ENCODE results near the gene NCS1.

The NCS1 gene

GRCh38 chr9:130242270-130243014 lies 70.2 kb downstream of the NCS1 start:
- DNase-seq (ENCODE audit: low read depth), result no peak
- TF ChIP-seq CTCF (IDR thresholded peaks at IDR 0.05; ENCODE audit: control insufficient read depth, insufficient read depth, low read depth, low read length, missing control alignments), result no peak
- H3K4me3 ChIP-seq (ENCODE audit: control insufficient read depth, low read depth, low read length), result no peak overlapping the region

DNA sequence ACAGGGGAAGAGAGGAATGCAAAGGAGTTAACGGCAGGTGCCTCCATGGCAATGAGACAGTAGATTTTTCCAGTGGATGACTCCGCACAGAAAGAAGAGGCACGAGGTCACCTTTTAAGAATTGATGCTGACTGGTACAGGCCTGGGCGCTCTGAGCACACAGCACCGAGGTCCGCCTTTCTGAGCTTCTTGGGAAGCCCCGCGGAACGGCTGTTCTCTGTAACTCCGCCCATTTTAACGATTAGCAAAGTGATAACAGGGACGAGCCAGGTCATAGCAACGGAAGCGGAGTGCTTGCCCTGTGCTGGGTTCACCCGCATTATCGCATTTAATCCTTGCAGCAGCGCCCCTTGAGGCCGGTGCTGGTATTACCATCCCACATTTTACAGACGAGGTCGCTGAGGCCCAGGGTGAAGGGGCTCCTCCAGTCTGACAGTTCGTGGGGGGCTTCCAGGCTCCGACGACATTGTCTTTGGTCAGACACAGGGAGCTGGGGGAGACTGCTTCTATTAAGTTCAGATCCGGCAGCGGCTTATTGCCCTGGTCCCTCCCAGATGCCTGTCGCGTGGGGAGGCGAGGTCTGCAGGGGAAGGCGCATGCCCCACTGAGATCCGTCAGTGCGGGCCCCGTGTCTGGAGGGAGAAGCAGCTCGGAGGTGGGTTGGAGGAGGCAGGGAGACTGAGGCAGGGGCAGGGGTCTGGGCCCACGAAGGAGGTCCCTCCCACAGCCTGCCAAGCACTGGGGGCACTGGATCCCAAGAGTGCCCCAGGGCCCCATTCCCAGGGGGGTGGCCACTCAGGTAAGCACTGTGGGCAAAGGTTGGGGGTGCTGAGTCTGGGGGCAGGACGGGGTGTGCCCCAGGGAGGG lies 71.0 kb downstream of the NCS1 start:
- no peak overlapping the region for H3K4me3 ChIP-seq (ENCODE audit: control insufficient read depth, low read depth, low read length)
- peak; percentile 88 for TF ChIP-seq CTCF (IDR thresholded peaks at IDR 0.05; ENCODE audit: control insufficient read depth, insufficient read depth, low read depth, low read length, missing control alignments)
- no peak for DNase-seq (ENCODE audit: low read depth)

DNA sequence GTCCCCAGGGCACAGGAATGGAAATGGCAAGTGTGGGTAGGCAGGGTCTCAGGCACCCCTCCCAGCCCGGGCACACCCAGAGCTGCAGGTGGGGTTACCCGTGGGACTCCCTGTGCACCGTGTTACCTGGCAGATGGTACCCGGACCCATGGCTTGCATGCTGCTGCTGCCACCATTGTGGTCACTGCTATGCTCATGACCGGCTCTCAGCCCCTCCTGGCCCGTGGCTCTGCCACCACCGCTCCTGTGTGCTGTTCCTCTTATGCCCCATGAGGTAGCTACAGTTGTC lies 71.6 kb downstream of the NCS1 start:
- H3K4me3 ChIP-seq (ENCODE audit: control insufficient read depth, low read depth, low read length), result no peak overlapping the region
- no peak for TF ChIP-seq CTCF (IDR thresholded peaks at IDR 0.05; ENCODE audit: control insufficient read depth, insufficient read depth, low read depth, low read length, missing control alignments)
- no peak for DNase-seq (ENCODE audit: low read depth)

GRCh38 chr9:130244548-130245165 lies 72.5 kb downstream of the NCS1 start:
- no peak overlapping the region for H3K4me3 ChIP-seq (ENCODE audit: control insufficient read depth, low read depth, low read length)
- no peak for DNase-seq (ENCODE audit: low read depth)
- TF ChIP-seq CTCF (IDR thresholded peaks at IDR 0.05; ENCODE audit: control insufficient read depth, insufficient read depth, low read depth, low read length, missing control alignments), result no peak

- no peak for TF ChIP-seq CTCF (IDR thresholded peaks at IDR 0.05; ENCODE audit: control insufficient read depth, insufficient read depth, low read depth, low read length, missing control alignments)
- DNase-seq (ENCODE audit: low read depth), result no peak
- H3K4me3 ChIP-seq (ENCODE audit: control insufficient read depth, low read depth, low read length), result no peak overlapping the region
Observed at GRCh38 chr9:130245474-130245873, 73.3 kb downstream of the NCS1 start.

- no peak for TF ChIP-seq CTCF (IDR thresholded peaks at IDR 0.05; ENCODE audit: control insufficient read depth, insufficient read depth, low read depth, low read length, missing control alignments)
- DNase-seq (ENCODE audit: low read depth), result no peak
Observed at GRCh38 chr9:130246126-130246525, 73.9 kb downstream of the NCS1 start.

More at GRCh38 chr9:130246126-130246525, 73.9 kb downstream of the NCS1 start:
- H3K4me3 ChIP-seq (ENCODE audit: control insufficient read depth, low read depth, low read length), result no peak overlapping the region

Measured in AG09309 (cell line).